Right hindlimb (tissue), 1 donor: ENCODE results near the gene CBFA2T3.
"Not testable (repeated sequence)": the region's sequence is repeated elsewhere in the genome, so short reads cannot be mapped to it uniquely, and the experiment has no call there.

Experiments used
- DNase-seq: peaks from one replicate; pipeline ENCODE4 v3.0.0-alpha.2; 2018

The CBFA2T3 gene

GRCh38 chr16:88904676-88905365 is 72.2 kb downstream of the CBFA2T3 start:
- DNase-seq = no peak

DNA sequence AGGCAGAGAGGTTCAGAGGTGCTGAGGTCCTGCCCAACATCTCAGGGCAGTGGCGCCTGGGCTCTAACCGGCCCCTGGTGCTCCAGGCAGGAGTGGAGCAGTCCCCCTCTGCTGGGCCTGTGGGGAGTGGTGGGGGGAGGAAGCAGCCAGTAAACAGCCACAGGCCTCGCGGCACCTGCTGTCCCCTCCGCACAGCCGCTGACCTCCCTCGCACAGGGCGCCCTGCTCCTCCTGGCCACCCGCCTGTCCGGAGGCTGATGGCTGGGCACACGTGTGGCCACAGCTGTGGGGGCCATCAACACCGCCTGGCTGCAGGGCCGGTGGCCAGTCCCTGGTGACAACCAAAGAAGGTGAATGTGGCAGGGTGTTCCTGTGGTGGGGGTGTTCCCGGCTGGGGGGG is 73.7 kb downstream of the CBFA2T3 start:
- DNase-seq = peak; percentile 60

DNA sequence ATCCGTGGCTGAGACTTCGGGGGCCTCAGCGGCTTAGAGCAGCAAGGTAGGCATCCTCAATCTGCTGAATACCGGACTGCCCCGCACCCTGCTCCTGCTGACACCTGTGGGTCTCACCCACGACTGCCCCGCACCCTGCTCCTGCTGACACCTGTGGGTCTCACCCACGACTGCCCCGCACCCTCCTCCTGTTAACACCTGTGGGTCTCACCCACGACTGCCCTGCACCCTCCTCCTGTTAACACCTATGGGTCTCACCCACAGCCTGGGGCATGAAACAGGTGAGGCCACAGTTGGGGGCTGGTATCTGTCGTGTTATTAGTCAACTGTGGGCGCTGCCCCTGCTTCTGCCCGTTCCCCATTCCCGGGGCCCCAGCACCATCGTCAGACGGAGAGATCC is 74.3 kb downstream of the CBFA2T3 start:
- DNase-seq = no peak

GRCh38 chr16:88901718-88902337 is 75.2 kb downstream of the CBFA2T3 start:
- DNase-seq = no peak

- DNase-seq = no peak
Measured at GRCh38 chr16:88900662-88901052, 76.3 kb downstream of the CBFA2T3 start.

DNA sequence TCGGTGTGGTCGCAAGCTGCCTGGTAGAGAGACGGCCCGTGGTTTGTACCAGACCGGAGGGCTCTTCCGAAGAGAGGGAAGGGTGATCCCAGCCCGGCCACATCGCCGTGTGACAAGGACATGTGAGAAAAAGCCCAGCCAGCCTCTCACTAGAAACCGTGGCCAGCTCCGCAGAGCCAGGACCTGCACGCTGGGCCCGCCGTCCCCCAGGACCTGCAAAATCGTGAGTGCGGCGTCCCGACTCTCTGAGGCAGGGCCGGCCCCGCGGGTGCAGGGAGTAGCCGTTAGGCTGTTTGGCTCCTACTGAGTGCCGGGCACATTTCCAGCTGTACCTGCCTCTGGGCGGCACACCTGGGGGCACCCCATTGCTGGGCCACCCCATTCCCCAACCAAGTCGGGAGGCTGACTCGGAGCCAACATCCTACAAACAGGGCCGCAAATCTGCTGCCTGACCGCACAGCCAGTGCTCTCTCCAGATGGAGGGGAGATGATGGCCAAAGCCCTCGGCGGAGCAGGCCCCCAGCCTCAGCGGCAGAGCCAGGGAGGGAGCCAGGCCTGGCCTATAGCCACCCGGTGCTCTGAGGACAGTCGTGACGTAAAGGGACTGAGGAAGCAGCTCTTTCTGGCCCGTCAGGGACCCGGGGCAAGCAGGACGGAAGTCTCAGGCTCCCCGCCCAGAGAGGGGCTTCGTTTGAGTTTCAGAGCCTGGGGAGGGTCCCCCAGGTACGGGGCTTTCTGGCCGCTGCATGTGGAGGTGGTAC is 76.9 kb downstream of the CBFA2T3 start:
- no peak for DNase-seq

GRCh38 chr16:88897696-88898425 is 79.1 kb downstream of the CBFA2T3 start:
- DNase-seq = no peak

DNA sequence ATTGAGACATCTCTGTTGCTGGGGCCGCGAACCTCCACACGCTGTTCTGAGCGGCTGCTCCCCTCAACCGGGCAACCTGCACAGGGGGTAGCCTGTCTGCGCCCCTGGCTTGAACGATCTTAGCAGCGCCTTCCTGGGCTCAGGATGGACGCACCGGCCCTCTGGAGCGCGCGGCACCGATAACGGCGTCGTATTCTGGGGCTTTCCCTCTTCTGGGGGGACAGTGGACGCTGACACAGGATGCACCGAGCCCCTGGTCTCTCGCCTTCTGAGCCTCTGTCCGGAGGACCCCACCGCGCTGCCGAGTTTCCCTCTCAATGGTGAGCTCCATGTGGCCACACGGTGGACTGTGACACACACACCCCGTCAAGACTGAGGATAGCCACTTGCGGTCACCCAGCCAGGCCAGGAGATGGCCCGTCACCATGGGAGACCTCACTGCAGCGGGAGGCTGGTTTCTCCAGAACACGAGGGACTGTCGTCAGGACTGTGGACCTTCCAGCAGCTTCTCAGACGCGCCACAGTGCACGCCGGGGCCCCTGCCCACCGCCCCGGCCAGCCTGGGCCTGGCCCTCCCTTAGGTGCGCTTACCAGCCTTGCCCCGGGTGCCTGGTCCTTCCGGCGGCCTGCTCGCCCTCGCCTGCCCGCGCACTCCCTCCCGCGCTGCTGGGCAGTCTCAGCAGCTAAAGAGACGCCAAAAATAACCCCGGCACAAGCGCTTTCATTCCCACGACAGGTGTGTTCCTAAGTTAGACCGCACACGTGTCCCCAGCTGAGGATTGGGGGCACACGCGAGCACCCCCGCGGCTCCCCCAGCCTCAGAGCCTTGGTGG is 80.6 kb downstream of the CBFA2T3 start:
- no peak for DNase-seq

DNA sequence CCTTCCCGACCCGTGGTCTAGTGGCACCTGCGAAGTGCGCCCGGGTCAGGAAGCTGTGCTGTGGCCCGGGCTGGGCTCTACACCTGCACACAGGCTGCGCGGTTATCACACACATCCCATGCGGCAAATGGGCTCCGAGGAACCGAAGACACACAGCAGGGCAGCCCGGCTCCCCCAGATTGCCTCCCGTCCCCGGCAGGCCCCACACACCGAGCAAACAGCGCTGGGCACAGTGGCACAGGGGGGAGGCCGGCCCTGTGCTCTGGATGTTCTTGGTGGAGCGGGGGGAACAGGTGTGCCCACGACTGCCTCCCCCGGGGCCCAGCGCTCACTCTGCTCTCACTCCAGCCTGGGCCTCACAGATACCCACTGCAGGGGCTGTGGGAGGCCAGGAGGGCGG is 81.7 kb downstream of the CBFA2T3 start:
- DNase-seq = no peak

GRCh38 chr16:88894681-88895300 is 82.2 kb downstream of the CBFA2T3 start:
- DNase-seq = no peak

DNA sequence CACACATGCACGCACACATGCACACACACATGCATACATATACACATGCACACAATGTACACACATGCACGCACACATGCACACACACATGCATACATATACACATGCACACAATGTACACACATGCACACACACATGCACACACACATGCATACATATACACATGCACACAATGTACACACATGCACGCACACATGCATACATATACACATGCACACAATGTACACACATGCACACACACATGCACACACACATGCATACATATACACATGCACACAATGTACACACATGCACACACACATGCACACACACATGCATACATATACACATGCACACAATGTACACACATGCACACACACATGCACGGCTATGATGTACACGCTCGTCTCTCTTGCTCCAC is 82.7 kb downstream of the CBFA2T3 start:
- DNase-seq = not testable (repeated sequence)

DNA sequence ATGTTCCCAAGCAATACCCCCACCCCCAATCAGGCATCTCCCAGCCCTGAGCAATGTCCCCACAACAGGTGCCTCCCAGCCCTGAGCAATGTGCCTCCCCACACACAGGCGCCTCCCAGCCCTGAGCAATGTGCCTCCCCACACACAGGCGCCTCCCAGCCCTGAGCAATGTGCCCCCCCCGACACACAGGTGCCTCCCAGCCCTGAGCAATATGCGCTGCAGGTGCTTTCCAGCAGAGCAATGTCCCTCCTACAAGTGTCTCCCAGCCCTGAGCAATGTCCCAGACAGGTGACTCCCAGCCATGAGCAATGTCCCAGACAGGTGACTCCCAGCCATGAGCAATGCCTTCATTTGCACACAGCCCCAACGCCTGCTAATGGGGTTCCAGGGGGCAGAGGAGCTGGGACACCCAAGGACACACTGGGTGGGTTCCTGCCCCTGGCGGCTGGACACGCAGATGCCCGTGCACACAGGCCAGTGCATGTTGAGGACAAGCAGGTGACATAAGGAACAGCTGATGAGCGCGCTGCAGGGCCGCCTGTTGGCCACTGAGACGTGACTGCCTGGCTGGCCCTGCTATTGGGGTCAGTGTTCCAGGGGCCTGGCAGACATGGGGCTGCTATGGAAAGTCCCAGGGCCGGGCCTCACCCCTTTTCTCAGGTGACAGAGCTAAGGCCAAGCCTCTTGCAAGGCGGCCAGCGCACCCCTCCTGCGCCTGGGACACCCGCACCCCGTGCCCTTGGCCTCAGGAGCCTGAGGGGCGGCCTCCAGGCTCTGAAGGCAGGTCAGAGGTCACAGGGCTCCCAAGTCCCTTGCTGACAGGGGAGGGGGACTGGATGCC is 83.7 kb downstream of the CBFA2T3 start:
- DNase-seq = no peak

- no peak for DNase-seq
Measured at GRCh38 chr16:88892065-88892464, 84.9 kb downstream of the CBFA2T3 start.

DNA sequence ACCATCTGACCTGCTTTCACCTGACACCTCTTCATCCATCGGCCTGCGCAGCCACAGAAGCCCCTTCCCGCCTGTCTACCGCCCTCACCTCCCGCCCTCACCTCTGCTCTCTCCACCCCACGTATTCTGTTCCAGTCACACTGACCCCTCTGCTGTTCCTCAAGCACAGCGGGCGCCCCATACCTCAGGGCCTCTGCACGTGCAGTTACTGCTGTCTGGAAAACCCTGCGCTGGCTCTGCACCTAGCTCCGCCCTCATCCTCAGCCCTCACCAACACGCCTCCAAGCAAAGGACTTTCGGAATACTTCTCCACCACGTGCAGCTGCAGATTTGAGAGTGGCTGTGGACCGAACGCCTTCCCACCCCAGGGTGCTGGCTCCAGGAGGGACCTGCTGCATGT is 85.9 kb downstream of the CBFA2T3 start:
- no peak for DNase-seq

DNA sequence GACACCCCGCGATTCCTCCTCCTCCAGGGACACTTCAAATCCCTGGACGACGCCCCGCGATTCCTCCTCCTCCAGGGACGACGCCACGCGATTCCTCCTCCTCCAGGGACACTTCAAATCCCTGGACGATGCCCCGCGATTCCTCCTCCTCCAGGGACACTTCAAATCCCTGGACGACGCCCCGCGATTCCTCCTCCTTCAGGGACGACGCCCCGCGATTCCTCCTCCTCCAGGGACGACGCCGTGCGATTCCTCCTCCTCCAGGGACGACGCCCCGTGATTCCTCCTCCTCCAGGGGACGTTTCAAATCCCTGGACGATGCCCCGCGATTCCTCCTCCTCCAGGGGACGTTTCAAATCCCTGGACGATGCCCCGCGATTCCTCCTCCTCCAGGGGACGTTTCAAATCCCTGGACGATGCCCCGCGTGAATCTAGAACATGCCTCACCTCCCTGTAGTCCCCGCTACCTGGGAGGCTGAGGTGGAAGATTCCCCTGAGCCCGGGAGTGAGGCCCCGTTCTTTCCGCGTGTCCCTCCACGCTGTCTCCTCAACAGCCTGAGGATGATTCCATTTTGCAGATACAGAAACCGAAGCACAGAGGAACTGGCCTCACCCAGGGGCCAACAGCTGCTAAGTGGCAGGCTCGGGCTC is 87.2 kb downstream of the CBFA2T3 start:
- not testable (repeated sequence) for DNase-seq

DNA sequence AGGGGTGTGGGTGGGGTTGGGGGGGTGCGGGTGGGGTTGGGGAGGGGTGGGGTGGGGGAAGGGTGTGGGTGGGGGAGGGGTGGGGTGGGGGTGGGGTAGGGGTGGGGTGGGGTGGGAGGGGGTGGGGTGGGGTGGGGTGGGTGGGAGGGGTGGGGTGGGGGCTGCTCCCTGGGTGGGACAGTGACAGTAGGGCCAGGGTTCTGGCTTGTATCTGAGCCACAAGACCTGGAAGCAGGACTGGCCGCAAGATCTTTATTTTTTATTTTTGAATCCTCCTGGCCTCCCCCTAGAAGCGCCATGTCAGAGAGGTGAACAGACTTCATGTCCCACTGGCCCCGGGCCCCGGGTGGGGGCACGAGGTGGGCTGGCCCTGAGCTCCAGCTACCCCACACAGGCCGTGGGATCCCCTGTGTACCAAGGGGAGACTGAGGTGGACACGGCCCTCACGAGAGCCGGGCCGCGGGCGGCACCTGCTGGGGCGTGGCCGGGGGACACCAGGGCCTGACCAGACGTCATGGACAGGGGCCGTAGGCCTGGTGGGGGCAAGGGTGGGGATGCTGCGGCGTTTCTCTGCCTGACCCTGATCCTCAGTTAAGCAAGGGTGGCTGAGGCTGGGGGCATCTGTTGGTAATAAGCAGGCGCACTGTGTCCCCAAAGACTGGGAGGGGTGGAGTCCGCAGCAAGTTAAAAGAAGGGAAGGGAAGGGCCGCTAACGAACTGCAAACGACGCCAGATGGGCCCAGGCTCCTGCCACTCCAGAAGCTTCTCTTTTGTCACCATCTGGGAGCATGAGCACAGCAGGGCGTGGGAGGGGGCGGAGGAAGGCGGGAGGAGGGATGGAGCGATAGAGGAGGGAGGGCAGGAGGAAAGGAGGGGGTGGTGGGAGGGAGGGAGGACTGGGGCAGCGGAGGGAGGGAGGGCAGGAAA is 88.3 kb downstream of the CBFA2T3 start:
- DNase-seq = no peak

- no peak for DNase-seq
Measured at GRCh38 chr16:88888057-88888456, 89.0 kb downstream of the CBFA2T3 start.

DNA sequence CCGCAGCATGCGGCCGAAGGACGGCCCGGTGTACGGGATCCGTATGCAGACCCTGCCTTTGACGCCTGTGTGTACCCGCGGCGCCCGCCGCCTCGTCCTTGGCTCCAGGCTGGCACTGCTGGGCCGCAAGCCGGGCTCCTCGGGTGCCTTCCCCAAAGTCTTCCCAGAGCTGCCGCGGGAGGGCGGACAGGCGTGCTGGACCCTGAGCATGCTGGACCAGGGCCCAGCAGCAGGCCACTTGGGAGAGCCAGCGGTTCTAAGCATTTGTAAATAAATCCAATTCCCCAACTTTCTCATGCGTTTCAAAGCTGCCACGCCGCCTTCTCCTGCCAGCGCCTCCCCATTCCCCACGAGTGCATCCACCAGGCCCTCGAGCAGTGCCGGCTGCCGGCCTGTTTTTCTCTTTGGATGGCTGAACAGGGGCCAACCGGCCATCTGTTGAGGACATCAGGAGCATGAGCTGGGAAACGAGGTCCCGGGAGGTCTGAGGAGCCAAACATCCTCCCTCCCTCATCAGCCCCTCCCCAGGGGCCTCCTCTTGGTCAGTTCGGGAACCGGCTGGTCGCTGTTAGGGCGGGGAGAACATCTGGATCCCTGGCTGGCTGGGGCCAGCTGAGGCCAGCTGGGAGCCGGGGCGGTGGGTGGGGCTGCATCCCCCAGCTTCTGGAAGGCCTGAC is 90.0 kb downstream of the CBFA2T3 start:
- DNase-seq = peak; percentile 91

DNA sequence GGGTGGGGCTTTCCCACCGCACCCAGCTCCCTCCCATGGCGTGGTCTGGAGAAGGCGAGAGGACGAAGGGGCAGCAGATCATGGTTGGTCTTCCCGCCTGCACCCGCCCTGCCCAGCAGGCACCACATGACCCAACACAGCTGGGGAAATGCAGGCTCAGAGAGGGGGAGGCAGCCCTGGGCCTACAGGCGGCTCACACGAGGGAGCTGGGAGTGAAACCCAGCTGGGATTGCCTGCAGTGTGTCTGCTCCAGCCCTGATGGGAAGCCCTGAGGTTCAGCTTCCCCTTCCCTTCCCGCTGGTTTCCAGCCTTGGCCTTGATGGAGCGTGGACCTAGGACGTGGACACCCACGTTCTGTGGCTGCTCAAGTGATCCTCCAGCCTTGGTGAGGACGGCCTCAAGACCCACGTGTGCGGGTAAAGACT is 90.6 kb downstream of the CBFA2T3 start:
- DNase-seq = no peak
